GM19324 (cell line): ENCODE measurements around the gene IFNL1.
A peak's percentile ranks its signal among the peaks of the same experiment; 100 is the strongest.
"Not testable (repeated sequence)": the region's sequence is repeated elsewhere in the genome, so short reads cannot be mapped to it uniquely, and the experiment has no call there.

Experiments
- ATAC-seq: cut with Tn5 transposase; IDR thresholded peaks from one replicate; pipeline ENCODE4 v1.9.1; 2021; ENCODE audit warnings: mild to moderate bottlenecking, moderate library complexity; ENCODE audit not compliant: unreplicated experiment, low FRiP score

The IFNL1 gene

GRCh38 chr19:39328046-39328705 is 32.0 kb downstream of the IFNL1 start:
- ATAC-seq, result no peak

GRCh38 chr19:39329948-39330347 is 33.7 kb downstream of the IFNL1 start:
- ATAC-seq, result no peak

GRCh38 chr19:39332293-39332692 is 36.1 kb downstream of the IFNL1 start:
- no peak for ATAC-seq

GRCh38 chr19:39332738-39333137 is 36.5 kb downstream of the IFNL1 start:
- not testable (repeated sequence) for ATAC-seq

DNA sequence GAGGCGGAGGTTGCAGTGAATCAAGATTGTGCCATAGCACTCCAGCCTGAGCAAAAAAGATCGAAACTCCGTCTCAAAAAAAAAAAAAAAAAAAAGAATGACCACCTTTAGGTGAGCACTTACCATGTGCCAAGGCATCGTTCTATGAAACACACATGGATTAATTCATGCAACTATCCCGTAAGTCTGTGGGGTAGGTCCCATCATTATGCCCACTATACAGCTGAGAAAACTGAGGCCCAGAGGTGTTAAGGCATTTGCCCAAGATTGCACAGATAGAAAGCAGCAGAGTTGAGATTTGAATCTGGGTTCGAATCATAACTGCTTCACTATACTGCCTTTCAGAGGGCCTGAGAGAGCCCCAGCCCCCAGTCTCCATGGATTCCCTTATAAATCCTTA is 37.3 kb downstream of the IFNL1 start:
- ATAC-seq, result no peak

DNA sequence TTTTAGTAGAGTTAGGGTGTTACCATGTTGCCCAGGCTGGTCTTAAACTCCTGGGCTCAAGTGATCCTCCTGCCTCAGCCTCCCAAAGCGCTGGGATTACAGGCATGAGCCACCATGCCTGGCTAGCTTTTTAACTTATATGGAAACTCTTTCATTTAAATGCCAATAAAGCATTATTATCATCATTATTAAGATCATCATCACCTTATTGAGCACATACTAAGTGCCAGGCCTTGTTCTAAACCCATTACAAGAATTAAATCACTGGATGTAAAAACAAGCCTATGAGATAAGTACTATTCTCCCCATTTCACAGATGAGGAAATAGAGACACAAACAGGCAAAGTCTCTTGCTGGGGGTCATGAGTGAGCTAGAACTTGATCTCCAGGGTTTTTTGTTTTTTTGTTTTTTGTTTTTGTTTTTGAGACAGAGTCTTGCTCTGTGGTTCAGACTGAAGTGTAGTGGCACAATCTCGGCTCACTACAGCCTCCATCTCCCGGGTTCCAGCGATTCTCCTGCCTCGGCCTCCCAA is 38.3 kb downstream of the IFNL1 start:
- ATAC-seq, result no peak

- ATAC-seq, result peak; percentile 7
These were observed 39.0 kb downstream of the IFNL1 start for GRCh38 chr19:39335168-39335548.

DNA sequence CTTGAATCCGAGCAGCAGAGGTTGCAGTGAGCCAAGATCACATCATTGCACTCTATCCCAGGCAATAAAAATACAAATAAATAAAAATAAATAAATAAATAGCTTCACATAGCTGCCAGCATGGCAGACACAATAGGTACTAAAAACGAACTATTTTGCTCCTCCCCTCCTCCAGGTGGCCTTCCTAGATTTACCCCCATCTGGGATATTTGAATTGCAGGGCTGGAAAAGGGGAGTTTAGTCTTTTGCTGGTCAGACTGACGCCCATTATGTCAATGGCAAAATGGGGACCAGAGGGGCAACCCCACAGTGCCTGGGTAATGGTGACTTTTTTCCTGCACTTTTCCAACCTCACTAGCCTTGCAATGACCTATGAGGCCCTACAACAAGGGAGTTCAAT is 40.3 kb downstream of the IFNL1 start:
- no peak for ATAC-seq

GRCh38 chr19:39339674-39340073 is 43.5 kb downstream of the IFNL1 start:
- ATAC-seq, result no peak

DNA sequence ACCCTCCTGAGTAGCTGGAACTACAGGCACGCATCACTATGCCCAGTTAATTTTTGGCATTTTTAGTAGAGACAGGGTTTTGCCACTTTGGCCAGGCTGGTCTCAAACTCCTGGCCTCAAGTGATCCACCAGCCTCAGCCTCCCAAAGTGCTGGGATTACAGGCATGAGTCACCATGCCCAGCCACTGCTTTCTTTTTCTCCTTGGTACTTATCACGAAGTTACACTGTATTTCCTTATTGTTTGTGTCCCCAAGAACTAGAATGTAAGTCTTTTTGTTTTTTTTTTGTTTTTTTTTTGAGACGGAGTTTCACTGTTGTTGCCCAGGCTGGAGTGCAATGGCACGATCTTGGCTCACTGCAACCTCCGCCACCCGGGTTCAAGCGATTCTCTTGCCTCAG is 43.9 kb downstream of the IFNL1 start:
- ATAC-seq, result not testable (repeated sequence)

DNA sequence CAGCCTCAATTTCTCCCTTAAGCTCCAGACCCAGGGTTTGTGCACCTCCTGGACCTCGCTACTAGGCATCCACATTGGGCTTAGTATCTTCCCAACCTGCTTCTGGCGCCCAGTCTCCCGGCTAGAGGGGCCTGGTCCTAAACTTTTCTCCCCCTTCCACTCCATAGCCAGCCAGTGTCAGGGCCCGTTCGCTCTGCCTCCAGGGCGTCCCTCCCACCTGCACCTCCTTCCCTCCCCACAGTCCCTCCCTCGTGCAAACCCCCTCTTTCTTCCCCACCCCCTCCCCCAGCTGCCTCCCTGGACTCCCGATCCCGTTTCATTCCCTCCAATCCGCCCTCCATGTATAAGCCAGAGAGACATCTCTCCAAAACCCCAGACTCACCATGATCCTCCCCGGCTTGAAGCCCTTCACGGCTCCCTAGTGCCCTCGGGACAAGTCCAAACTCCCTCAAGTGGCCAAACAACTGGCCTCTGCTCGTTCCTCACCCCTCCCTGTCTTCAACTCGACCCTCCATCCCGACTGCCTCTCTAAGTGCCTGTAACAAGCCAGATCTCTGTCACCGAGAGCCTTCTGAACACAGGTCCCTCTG is 45.0 kb downstream of the IFNL1 start:
- no peak for ATAC-seq

- peak; percentile 93 for ATAC-seq
These were observed 45.8 kb downstream of the IFNL1 start, which contains the start of gene SAMD4B for GRCh38 chr19:39341719-39342604. Gene SAMD4B, plus strand, starts transcription at chr19:39342421. Its CDS starts 14,473 bp downstream, at chr19:39356894.

GRCh38 chr19:39342647-39343305 is 46.6 kb downstream of the IFNL1 start:
- no peak for ATAC-seq

GRCh38 chr19:39345956-39346355 is 49.7 kb downstream of the IFNL1 start:
- ATAC-seq, result no peak

- ATAC-seq, result no peak
These were observed 51.3 kb downstream of the IFNL1 start for GRCh38 chr19:39347332-39348164.
